Measurements from ENCODE around the gene LYRM4.

Gene LYRM4

GRCh38 chr6:5260661-5261544, at the start of gene LYRM4, which contains the start of gene FARS2:
LYRM4 (minus strand) TSS chr6:5260950; CDS start chr6:5260733, 217 bp downstream.
FARS2 (plus strand) TSS chr6:5261513.
- DNase-seq (ENCODE audit: low read depth in 2 of 2): peak; percentile 78 to 85

GRCh38 chr6:5308066-5308465, 47.3 kb upstream of the LYRM4 start:
- no peak for DNase-seq (ENCODE audit: low read depth in 2 of 2)

GRCh38 chr6:5307058-5307457, 46.3 kb upstream of the LYRM4 start:
- DNase-seq (ENCODE audit: low read depth in 2 of 2): no peak

- DNase-seq (ENCODE audit: low read depth in 2 of 2): no peak
Observed at GRCh38 chr6:5305968-5306626, 45.3 kb upstream of the LYRM4 start.

- no peak for DNase-seq (ENCODE audit: low read depth in 2 of 2)
Observed at GRCh38 chr6:5303682-5304081, 42.9 kb upstream of the LYRM4 start.

GRCh38 chr6:5302995-5303622, 42.4 kb upstream of the LYRM4 start:
- DNase-seq (ENCODE audit: low read depth in 2 of 2): peak in 1 of 2 donors; percentile 36

GRCh38 chr6:5302220-5302946, 41.6 kb upstream of the LYRM4 start:
- DNase-seq (ENCODE audit: low read depth in 2 of 2): no peak

GRCh38 chr6:5300206-5300764, 39.5 kb upstream of the LYRM4 start:
- no peak for DNase-seq (ENCODE audit: low read depth in 2 of 2)

GRCh38 chr6:5295623-5296022, 34.9 kb upstream of the LYRM4 start:
- DNase-seq (ENCODE audit: low read depth in 2 of 2): no peak

GRCh38 chr6:5294392-5295211, 33.9 kb upstream of the LYRM4 start:
- no peak for DNase-seq (ENCODE audit: low read depth in 2 of 2)

GRCh38 chr6:5293692-5294091, 32.9 kb upstream of the LYRM4 start:
- no peak for DNase-seq (ENCODE audit: low read depth in 2 of 2)

- DNase-seq (ENCODE audit: low read depth in 2 of 2): no peak
Observed at GRCh38 chr6:5292154-5292553, 31.4 kb upstream of the LYRM4 start.

- no peak for DNase-seq (ENCODE audit: low read depth in 2 of 2)
Observed at GRCh38 chr6:5290500-5290899, 29.8 kb upstream of the LYRM4 start.

- DNase-seq (ENCODE audit: low read depth in 2 of 2): no peak
Observed at GRCh38 chr6:5290097-5290496, 29.3 kb upstream of the LYRM4 start.

- DNase-seq (ENCODE audit: low read depth in 2 of 2): no peak
Observed at GRCh38 chr6:5287966-5288297, 27.2 kb upstream of the LYRM4 start.

- no peak for DNase-seq (ENCODE audit: low read depth in 2 of 2)
Observed at GRCh38 chr6:5287205-5287965, 26.6 kb upstream of the LYRM4 start.

GRCh38 chr6:5286780-5287179, 26.0 kb upstream of the LYRM4 start:
- no peak for DNase-seq (ENCODE audit: low read depth in 2 of 2)

GRCh38 chr6:5285526-5285925, 24.8 kb upstream of the LYRM4 start:
- no peak for DNase-seq (ENCODE audit: low read depth in 2 of 2)

- DNase-seq (ENCODE audit: low read depth in 2 of 2): no peak
Observed at GRCh38 chr6:5285081-5285480, 24.3 kb upstream of the LYRM4 start.

- DNase-seq (ENCODE audit: low read depth in 2 of 2): no peak
Observed at GRCh38 chr6:5282191-5282623, 21.5 kb upstream of the LYRM4 start.

Measured in stimulated activated CD8-positive, alpha-beta memory T cell treated with anti-CD3 and anti-CD28 coated beads, Interleukin-7, amount 100 ng/mL, for 1 hour (primary cell).